Adrenal gland (tissue), 12 donors: ENCODE measurements around the gene TMEM215. TPM values are rescaled to one million over a fixed set of nuclear protein-coding genes. Genes with fewer than 3 reads are reported as not detected.
"Not testable (repeated sequence)": the region's sequence is repeated elsewhere in the genome, so short reads cannot be mapped to it uniquely, and the experiment has no call there.

ENCODE experiments used
- DNase-seq, 7 donors: peaks; one replicate each; pipeline ENCODE4 v3.0.0-alpha.2; 2019 to 2020
- H3K27ac ChIP-seq, 5 donors: fragments of 200-600 bp; sonication (generic) in 4 of 5; 1 replicate in 3 of 5; 2 replicates in 2 of 5; pipeline versions ENCODE4 v1.5.1 to v1.8.0; 2016 to 2020; ENCODE audit warnings: mild to moderate bottlenecking in 1 of 5
- H3K27me3 ChIP-seq: fragments of 200-600 bp; 2 replicates; pipeline ENCODE4 v1.8.0; 2021
- H3K36me3 ChIP-seq, 2 donors: fragments of 200-600 bp; replicated peaks in 1 of 2; 1 replicate in 1 of 2; 2 replicates in 1 of 2; pipeline versions ENCODE4 v1.5.1 to v1.8.0; 2018 to 2022
- H3K4me1 ChIP-seq, 2 donors: fragments of 200-600 bp; replicated peaks in 1 of 2; 1 replicate in 1 of 2; 2 replicates in 1 of 2; pipeline versions ENCODE4 v1.5.1 to v1.8.0; 2018 to 2021
- H3K4me3 ChIP-seq, 4 donors: fragments of 200-600 bp; sonication (generic) in 3 of 4; one replicate each; pipeline ENCODE4 v1.5.1; 2016 to 2018
- H3K9me3 ChIP-seq, 3 donors: fragments of 200-600 bp; sonication (generic) in 1 of 3; replicated peaks in 1 of 3; 1 replicate in 2 of 3; 2 replicates in 1 of 3; pipeline versions ENCODE4 v1.5.1 to v1.8.0; 2016 to 2021
- POLR2A ChIP-seq, 2 donors: fragments of 450-650 bp; IDR thresholded peaks; one replicate each; pipeline ENCODE4 v1.6.1; 2017; ENCODE audit warnings: antibody characterized with exemption in 2 of 2, mild to moderate bottlenecking in 2 of 2, moderate library complexity in 1 of 2
- WGBS, 4 donors: extraction: QIAGEN DNeasy Blood & Tissue Kit in 2 of 4; methylation state at CpG; one replicate each; pipeline versions ENCODE4 v1.1.5 to v1.1.7; 2013 to 2017; 5-methylcytosine and 5-hydroxymethylcytosine counted together
- intact Hi-C, 2 donors: fragments of 100-400 bp; cut with DNase I; formaldehyde crosslinking; loops; one replicate each; pipeline versions ENCODE4 v1.14.1 to v1.15.0; 2022 to 2023
- polyA plus RNA-seq, 3 donors: library from polyadenylated mRNA; stranded (reverse); fragments of 200-250 nt in 2 of 3; fragments of 350-450 nt in 1 of 3; fragmentation: Illumina TruSeq in 1 of 3; extraction: RNeasy Lipid Tissue Mini Kit (QIAGEN cat#74804) in 1 of 3; gene quantifications; one replicate each; pipeline ENCODE4 v1.2.3, GENCODE V29; 2013 to 2014
- total RNA-seq, 9 donors: library from RNA; depleted of rRNA in 4 of 9; stranded (reverse); fragments of >200 nt in 4 of 9; fragments of 120-200 nt in 1 of 9; fragmentation: NEBNext Ultra II Directional in 1 of 9; extraction: Animal tissue kit (Norgen Biotek cat#: 25700) in 1 of 9; gene quantifications; one replicate each; pipeline versions ENCODE4 v1.1.0 to v1.2.4, GENCODE V29; 2013 to 2023
- TF ChIP-seq, protein P1 (sequence below), 6 experiments: fragments of 450-650 bp in 4 of 6; fragments of 200-600 bp in 2 of 6; sonication (generic) in 1 of 6; IDR thresholded peaks; 1 replicate in 5 of 6; 2 replicates in 1 of 6; pipeline versions ENCODE4 v1.5.1 to v1.8.0; 2016 to 2021; ENCODE audit warnings: antibody characterized with exemption in 6 of 6, mild to moderate bottlenecking in 2 of 6, moderate library complexity in 1 of 6
- donor health status: healthy with polysubstance abuse.
- donor health status: Bipolar disorder and iron deficiency.
- donor health status: DM: yes; HTN: yes; CAD: no.
- donor health status: DM: no; HTN: no; CAD: no.
- donor health status: DM: no; HTN: no; CAD: no.
- donor health status: DM: yes; HTN: yes; CAD: no.

TMEM215 gene
- total and polyA plus RNA-seq, 12 donors: under 0.01 to 0.03 TPM; not detected in 10

DNA sequence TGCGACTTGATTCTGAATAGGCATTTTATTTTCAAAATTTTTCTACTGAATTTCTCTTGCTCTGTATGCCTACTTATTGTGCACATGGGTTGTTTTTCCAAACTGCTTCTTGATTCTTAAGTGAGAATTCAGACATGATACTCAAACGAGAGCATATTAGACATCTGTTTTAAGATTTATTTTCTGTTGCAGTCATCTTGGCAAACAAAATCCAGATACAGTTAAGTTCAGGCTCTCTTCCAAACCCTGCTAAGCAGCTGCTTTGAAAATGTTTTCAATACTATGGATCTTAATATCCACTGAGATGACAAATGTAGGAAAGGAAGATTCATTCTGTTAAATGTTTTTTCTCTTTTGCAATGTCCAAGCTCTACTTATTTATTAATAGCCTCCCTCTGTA lies 4.5 kb downstream of the TMEM215 start:
- peaks cover 22% of the 10 kb centered on the region for H3K27me3 ChIP-seq
- TF ChIP-seq POLR2A (IDR thresholded peaks at IDR 0.05): no peak
- TF ChIP-seq, protein P1, sequence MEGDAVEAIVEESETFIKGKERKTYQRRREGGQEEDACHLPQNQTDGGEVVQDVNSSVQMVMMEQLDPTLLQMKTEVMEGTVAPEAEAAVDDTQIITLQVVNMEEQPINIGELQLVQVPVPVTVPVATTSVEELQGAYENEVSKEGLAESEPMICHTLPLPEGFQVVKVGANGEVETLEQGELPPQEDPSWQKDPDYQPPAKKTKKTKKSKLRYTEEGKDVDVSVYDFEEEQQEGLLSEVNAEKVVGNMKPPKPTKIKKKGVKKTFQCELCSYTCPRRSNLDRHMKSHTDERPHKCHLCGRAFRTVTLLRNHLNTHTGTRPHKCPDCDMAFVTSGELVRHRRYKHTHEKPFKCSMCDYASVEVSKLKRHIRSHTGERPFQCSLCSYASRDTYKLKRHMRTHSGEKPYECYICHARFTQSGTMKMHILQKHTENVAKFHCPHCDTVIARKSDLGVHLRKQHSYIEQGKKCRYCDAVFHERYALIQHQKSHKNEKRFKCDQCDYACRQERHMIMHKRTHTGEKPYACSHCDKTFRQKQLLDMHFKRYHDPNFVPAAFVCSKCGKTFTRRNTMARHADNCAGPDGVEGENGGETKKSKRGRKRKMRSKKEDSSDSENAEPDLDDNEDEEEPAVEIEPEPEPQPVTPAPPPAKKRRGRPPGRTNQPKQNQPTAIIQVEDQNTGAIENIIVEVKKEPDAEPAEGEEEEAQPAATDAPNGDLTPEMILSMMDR (IDR thresholded peaks at IDR 0.05): no peak
- WGBS, 4 donors: 36 to 43% (median 40%) methylated on average over 2 of the region's 2 CpGs
- H3K4me3 ChIP-seq: no peak overlapping the region
- H3K36me3 ChIP-seq: no peaks in the 10 kb centered on the region
- H3K27ac ChIP-seq: no peak overlapping the region
- H3K4me1 ChIP-seq: no peaks in the 10 kb centered on the region
- H3K9me3 ChIP-seq: no peaks in the 10 kb centered on the region
- no peak for DNase-seq
- intact Hi-C loops: no loop called here

DNA sequence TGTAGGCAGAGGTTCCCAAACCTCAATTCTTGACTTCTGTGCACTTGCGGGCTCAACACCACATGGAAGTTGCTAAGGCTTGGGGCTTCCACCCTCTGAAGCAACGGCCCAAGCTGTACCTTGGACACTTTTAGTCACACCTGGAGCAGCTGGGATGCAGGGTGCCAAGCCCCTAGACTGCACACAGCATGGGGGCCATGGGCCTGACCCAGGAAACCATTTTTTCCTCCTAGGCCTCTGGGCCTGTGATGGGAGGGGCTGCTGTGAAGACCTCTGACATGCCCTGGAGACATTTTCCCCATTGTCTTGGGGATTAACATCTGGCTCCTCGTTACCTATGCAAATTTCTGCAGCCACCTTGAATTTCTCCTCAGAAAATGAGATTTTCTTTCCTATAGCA lies 12.7 kb downstream of the TMEM215 start:
- H3K27me3 ChIP-seq, intact Hi-C loops, H3K4me1 ChIP-seq, H3K27ac ChIP-seq, H3K36me3 ChIP-seq, H3K9me3 ChIP-seq, H3K4me3 ChIP-seq, DNase-seq: not testable (repeated sequence)
- 51 to 59% (median 57%) methylated on average over 2 to 3 of the region's 3 CpGs for WGBS, 4 donors

DNA sequence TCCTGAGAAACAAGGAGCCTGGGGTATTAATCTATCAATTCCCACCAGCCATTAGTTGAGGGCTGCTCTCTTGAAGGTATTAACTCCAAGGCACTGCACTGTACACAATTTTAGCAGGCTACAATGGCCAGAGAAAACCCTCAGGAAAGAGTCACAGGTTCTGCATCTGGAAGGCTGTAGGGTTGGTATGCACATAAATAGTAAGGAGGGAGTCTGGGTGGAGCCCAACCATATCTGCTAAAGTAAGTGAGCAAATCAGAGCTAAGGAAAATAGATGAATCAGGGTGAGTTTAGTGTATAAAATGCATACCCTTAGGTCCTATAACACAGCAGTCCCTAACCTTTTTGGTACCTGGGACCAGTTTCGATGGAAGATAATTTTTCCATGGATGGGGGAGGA lies 18.2 kb downstream of the TMEM215 start:
- Histone ChIP-seq H3K27ac (no peak overlapping the region), H3K4me1 (no peaks in the 10 kb centered on the region), H3K4me3 (no peak overlapping the region), H3K27me3 (no peaks in the 10 kb centered on the region), H3K9me3 (no peaks in the 10 kb centered on the region), H3K36me3 (no peaks in the 10 kb centered on the region)
- 64 to 90% (median 66%) methylated on average over 1 of the region's 1 CpG for WGBS, 4 donors
- no peak for DNase-seq
- TF ChIP-seq, protein P1 (IDR thresholded peaks at IDR 0.05): no peak
- TF ChIP-seq POLR2A (IDR thresholded peaks at IDR 0.05): no peak
- intact Hi-C loops: no loop called here

DNA sequence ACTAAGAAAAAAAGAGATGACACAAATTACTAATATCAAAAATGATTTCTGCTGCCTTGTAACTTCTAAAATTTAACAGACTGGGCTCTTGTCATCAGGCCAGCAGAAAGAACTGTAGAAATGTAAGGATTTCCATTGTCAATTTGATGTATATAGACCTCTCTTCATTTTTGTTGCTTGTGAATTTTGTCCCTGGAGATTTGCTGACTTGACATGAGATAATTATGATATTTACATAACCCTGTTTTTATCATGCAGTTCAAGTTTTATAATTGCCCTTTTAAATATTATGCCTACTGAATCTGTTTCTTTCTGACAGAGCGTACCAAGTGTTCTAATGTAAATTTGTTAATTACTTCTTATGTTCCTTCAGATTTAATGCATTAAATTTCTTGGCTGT lies 23.9 kb downstream of the TMEM215 start:
- no peak for DNase-seq
- no peak for TF ChIP-seq POLR2A (IDR thresholded peaks at IDR 0.05)
- TF ChIP-seq, protein P1 (IDR thresholded peaks at IDR 0.05): no peak
- Histone ChIP-seq H3K4me1 (no peaks in the 10 kb centered on the region), H3K27ac (no peak overlapping the region), H3K36me3 (no peaks in the 10 kb centered on the region), H3K4me3 (no peak overlapping the region), H3K9me3 (no peaks in the 10 kb centered on the region), H3K27me3 (no peaks in the 10 kb centered on the region)
- WGBS, 4 donors: 85 to 95% (median 90%) methylated on average over 1 of the region's 1 CpG
- intact Hi-C loops: no loop called here

DNA sequence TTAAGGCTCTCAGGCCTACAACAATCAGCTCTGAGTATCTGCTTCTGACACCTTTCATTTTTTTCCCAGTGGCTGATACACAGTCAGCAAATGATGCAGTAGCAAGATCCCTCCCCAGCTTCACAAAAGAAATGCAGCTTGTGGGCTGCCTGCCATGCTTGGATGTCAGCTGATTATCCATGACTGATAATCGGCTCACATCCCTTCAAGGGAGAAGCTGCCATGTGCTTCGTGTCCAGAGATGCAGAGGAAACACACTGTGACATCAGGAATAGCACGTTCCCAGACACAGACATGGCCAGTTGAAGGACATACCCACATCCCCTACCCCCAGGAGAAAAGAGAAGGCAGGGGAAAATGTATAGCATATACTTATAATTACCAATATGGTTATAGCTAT lies 27.9 kb downstream of the TMEM215 start:
- intact Hi-C loops: no loop called here
- H3K4me1 ChIP-seq: no peaks in the 10 kb centered on the region
- H3K4me3 ChIP-seq: no peak overlapping the region
- no peaks in the 10 kb centered on the region for H3K36me3 ChIP-seq
- no peak overlapping the region for H3K27ac ChIP-seq
- WGBS, 4 donors: 33 to 50% (median 43%) methylated on average over 3 of the region's 3 CpGs
- no peaks in the 10 kb centered on the region for H3K27me3 ChIP-seq
- H3K9me3 ChIP-seq: no peaks in the 10 kb centered on the region
- DNase-seq: no peak
- TF ChIP-seq, protein P1 (IDR thresholded peaks at IDR 0.05): no peak
- no peak for TF ChIP-seq POLR2A (IDR thresholded peaks at IDR 0.05)
